ENCODE data around the gene LDLRAD4. TPM values are rescaled to one million over a fixed set of nuclear protein-coding genes. Genes with fewer than 3 reads are reported as not detected.
A peak's percentile ranks its signal among the peaks of the same experiment; 100 is the strongest.

The LDLRAD4 gene
- total RNA-seq, 4 donors from 2014 or later: 20.4 to 40.4 (median 35.3) TPM

- 92% methylated on average over 2 of the region's 2 CpGs for WGBS
- TF ChIP-seq EP300 (IDR thresholded peaks at IDR 0.05): no peak
- no peak for TF ChIP-seq POLR2AphosphoS5 (IDR thresholded peaks at IDR 0.05)
Measured at GRCh38 chr18:13359210-13359609, 140.7 kb downstream of the LDLRAD4 start.

GRCh38 chr18:13361431-13361830, 142.9 kb downstream of the LDLRAD4 start:
- intact Hi-C loops (cut with DNase I): no loop called here
- H3K4me1 ChIP-seq: peaks cover 8 to 21% (median 17%) of the 10 kb centered on the region in 4 donors

More at GRCh38 chr18:13359210-13359609, 140.7 kb downstream of the LDLRAD4 start:
- no peak overlapping the region for H3K4me3 ChIP-seq
- no peak for DNase-seq (ENCODE audit: extremely low spot score)
- H3K4me1 ChIP-seq: peaks cover 6 to 10% (median 7%) of the 10 kb centered on the region in 4 donors
- intact Hi-C loops (cut with DNase I): loop anchor here (5.0 kb wide), 1 partner anchor 48 kb away; no protein-coding TSS in a partner anchor
- H3K27ac ChIP-seq (replicated peaks in 1 of 4): no peak overlapping the region
- no peaks in the 10 kb centered on the region for H3K9me3 ChIP-seq
- H3K27me3 ChIP-seq: no peaks in the 10 kb centered on the region
- H3K36me3 ChIP-seq: no peaks in the 10 kb centered on the region

GRCh38 chr18:13362051-13362450, 143.5 kb downstream of the LDLRAD4 start:
- Histone ChIP-seq H3K27me3 (no peaks in the 10 kb centered on the region), H3K4me1 (peaks cover 8 to 21% (median 17%) of the 10 kb centered on the region in 4 donors), H3K9me3 (no peaks in the 10 kb centered on the region), H3K4me3 (no peak overlapping the region), H3K27ac (replicated peaks in 1 of 4) (no peak overlapping the region), H3K36me3 (no peaks in the 10 kb centered on the region)
- no peak for DNase-seq (ENCODE audit: extremely low spot score)
- intact Hi-C loops (cut with DNase I): no loop called here
- 88% methylated on average over 8 of the region's 8 CpGs for WGBS
- TF ChIP-seq EP300 (IDR thresholded peaks at IDR 0.05) (no peak), POLR2AphosphoS5 (IDR thresholded peaks at IDR 0.05) (no peak), POLR2A (IDR thresholded peaks at IDR 0.05; ENCODE audit: low read depth) (no peak), CTCF (IDR thresholded peaks at IDR 0.05) (no peak)

More at GRCh38 chr18:13361431-13361830, 142.9 kb downstream of the LDLRAD4 start:
- Histone ChIP-seq H3K27me3 (no peaks in the 10 kb centered on the region), H3K27ac (replicated peaks in 1 of 4) (no peak overlapping the region), H3K9me3 (no peaks in the 10 kb centered on the region), H3K4me3 (no peak overlapping the region), H3K36me3 (no peaks in the 10 kb centered on the region)
- peak; percentile 68 for DNase-seq (ENCODE audit: extremely low spot score)
- no peak for TF ChIP-seq POLR2A (IDR thresholded peaks at IDR 0.05; ENCODE audit: low read depth)
- TF ChIP-seq EP300 (IDR thresholded peaks at IDR 0.05): no peak
- no peak for TF ChIP-seq CTCF (IDR thresholded peaks at IDR 0.05)
- TF ChIP-seq POLR2AphosphoS5 (IDR thresholded peaks at IDR 0.05): no peak
- WGBS: 85% methylated on average over 3 of the region's 3 CpGs

DNA sequence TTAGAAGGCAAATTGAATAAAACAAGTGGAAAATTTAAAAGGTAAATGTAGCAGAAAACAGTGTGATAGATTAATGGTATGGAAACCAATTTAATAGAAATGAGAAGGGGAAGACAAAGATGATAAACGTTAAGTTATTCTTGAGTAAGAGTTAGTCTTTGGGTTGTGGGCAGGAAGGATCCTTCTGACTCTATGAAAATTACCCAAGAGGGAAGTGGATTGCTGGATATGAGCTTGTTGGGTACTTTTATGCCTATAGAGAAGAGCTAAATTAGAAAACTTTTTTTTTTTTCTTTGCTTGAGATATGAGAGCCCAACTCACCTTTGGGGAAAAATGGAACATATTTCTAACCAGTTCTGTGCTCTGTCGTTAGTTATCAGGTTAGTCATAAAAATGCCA, 144.0 kb downstream of the LDLRAD4 start:
- no peaks in the 10 kb centered on the region for H3K36me3 ChIP-seq
- H3K4me3 ChIP-seq: no peak overlapping the region
- no peak for DNase-seq (ENCODE audit: extremely low spot score)
- H3K9me3 ChIP-seq: no peaks in the 10 kb centered on the region
- H3K4me1 ChIP-seq: peaks cover 8 to 21% (median 17%) of the 10 kb centered on the region in 4 donors
- no peak overlapping the region for H3K27ac ChIP-seq (replicated peaks in 1 of 4)
- 85% methylated on average over 2 of the region's 2 CpGs for WGBS
- TF ChIP-seq POLR2AphosphoS5 (IDR thresholded peaks at IDR 0.05): no peak
- no peak for TF ChIP-seq EP300 (IDR thresholded peaks at IDR 0.05)
- no peak for TF ChIP-seq CTCF (IDR thresholded peaks at IDR 0.05)
- TF ChIP-seq POLR2A (IDR thresholded peaks at IDR 0.05; ENCODE audit: low read depth): no peak
- no peaks in the 10 kb centered on the region for H3K27me3 ChIP-seq
- intact Hi-C loops (cut with DNase I): no loop called here

- TF ChIP-seq EP300 (IDR thresholded peaks at IDR 0.05): no peak
- no peak for TF ChIP-seq CTCF (IDR thresholded peaks at IDR 0.05)
- no peak for TF ChIP-seq POLR2A (IDR thresholded peaks at IDR 0.05; ENCODE audit: low read depth)
- no peak for TF ChIP-seq POLR2AphosphoS5 (IDR thresholded peaks at IDR 0.05)
- H3K27me3 ChIP-seq: no peaks in the 10 kb centered on the region
- H3K36me3 ChIP-seq: no peaks in the 10 kb centered on the region
- H3K9me3 ChIP-seq: no peaks in the 10 kb centered on the region
- H3K4me3 ChIP-seq: no peak overlapping the region
- 46% methylated on average over 4 of the region's 4 CpGs for WGBS
- peaks cover 8 to 21% (median 17%) of the 10 kb centered on the region in 4 donors for H3K4me1 ChIP-seq
- no peak for DNase-seq (ENCODE audit: extremely low spot score)
- no peak overlapping the region for H3K27ac ChIP-seq (replicated peaks in 1 of 4)
- intact Hi-C loops (cut with DNase I): no loop called here
Measured at GRCh38 chr18:13363359-13363758, 144.8 kb downstream of the LDLRAD4 start.
